Pulmonary artery endothelial cell (primary cell): ENCODE results near the gene FASN. TPM values are rescaled to one million over a fixed set of nuclear protein-coding genes. Genes with fewer than 3 reads are reported as not detected.

Experiments used
- DNase-seq: peaks from one replicate; pipeline ENCODE4 v3.0.0-alpha.2; 2011; ENCODE audit warnings: low read depth, low spot score
- total RNA-seq: library from RNA; depleted of rRNA; stranded (reverse); fragments of >200 nt; gene quantifications from 2 replicates; pipeline ENCODE4 v1.2.3, GENCODE V29; 2014

The FASN gene
- total RNA-seq, 1 donor from 2014 or later: 106 TPM

DNA sequence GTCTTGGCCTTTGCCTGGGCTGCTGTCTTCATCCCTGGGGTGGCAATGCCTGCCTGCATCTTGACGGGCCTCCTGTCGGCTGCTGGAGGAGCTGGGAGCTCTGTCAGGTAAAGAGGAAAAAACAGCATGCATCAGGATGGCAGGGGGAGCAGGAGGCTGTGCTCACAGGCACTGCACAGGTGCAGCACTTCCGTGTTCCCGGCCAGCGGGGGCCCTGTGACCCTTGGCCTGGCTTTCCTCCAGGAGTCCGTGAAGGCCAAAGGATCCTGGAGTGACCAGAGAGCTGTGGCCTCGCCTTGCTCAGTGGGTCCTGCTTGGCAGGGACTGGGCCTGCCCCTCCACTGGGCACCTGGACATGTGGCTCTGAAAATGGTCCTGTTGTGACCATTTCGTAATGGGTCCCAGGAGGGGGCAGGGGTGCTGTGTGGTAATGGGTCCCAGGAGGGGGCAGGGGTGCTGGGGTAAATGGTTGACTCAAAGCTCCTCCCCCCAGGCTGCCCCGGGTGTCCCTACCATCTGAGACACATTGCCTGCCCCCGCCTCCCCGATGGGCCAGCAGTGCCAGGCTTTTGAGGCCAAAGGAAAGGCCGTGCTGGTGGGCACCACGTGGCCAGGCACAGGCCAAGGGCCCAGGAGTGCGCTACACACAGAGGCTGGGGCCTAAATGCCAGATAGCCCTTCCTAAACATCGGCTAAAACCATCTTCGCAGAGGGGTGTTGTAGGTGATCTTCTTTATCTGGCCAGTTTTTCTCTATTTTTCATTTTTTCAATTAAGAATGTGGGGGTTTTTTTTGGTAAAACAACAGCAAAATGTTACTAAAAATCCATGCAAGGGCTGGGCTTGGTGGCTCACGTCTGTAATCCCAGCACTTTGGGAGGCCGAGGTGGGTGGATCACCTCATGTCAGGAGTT, 4.0 kb upstream of the FASN start:
- DNase-seq: no peak

DNA sequence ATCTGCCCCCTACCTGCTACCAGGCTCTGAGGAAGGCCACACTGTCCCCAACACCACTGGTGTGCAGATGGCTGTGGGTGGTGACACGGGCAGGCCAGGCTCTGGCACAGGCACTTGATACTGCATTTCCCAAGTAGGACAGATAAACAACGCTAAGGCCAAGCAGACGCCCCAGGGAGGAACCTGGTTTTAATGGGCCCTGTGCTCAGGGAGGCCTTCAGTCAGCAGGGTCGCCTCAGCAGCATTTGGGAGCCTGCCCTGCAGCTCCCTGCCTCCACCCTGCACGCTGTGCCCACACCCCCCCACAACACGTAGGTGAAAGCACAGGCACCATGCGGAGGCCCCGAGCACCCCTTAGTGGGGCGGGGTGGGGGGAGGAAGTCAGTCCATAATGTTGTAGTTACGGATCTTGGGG, 3.3 kb upstream of the FASN start:
- no peak for DNase-seq

DNA sequence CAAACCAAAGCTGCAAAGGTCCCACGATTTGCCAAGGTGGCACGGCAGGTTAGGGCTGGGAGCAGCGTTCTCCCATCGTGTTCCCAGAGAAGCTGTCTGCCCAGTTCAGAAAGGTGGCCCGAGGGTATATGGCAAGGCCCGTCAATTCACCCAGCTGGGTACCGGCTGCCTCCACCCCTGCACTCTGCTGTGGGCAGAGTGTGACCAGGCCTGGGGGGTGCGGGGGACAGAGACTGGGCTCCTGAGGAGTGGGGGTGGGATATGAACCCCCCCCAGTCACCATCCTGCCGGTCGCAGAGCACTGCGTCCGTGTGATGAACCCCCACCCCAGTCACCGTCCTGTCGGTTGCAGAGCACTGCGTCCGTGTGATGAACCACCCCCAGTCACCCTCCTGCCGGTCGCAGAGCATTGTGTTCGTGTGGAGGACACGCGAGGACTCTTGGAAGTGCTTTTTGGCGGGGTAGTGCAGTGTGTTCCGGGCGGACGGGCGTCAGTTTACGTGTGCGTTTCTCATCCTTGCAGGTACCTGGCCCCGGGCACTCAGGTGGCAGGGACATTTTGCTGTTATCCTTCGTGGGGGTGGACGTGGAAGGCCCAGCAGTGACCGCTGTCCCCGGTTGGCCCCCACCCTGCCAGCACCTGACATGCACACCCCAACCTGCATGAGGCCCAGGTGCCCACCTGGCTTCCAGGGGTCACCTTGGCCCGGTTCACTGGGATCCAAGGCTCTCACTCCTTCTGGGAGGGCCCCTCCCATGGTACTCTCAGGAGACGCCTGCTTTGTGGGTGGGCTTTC, 2.7 kb upstream of the FASN start:
- DNase-seq: no peak

DNA sequence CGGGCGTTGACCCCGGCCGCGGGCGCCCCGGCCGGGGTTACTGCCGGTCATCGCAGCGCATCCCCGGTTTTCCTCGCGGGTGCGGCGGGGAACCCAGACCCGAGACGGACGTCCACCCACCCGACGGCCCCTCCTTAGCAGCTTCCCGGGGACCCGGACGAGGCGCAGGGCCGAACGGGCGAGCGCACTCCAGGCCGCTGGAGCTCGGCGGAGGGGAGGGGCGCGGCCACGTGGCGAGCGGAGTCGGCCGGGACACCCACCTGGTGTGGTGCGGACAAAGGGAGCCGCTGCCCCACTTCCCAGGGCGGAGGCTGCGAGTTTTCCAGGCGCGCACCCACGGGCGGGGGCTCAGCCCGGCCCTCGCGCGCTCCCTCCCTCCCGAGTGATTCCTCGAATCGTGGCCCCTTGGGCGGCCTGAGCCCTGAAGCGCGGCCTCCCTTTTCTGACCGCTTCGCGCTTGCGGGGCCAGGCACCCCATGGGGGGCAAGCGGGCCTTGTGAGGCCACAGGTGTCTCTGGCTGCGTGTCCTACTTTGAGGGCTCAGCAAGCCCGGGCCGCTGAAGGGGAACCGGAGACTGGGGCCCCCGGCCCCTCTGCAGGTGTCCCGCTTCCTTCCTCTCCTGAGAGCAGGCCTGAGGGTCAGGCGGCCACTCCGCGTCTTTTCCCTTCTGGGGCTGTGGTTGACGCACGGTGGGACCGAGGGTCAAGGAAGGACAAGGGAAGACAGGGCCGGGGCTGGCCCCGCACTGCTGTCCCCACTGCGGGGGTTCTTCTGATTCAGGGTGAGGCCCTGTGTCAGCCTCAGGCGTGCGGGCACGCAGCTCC, 1.1 kb upstream of the FASN start:
- DNase-seq: no peak

DNA sequence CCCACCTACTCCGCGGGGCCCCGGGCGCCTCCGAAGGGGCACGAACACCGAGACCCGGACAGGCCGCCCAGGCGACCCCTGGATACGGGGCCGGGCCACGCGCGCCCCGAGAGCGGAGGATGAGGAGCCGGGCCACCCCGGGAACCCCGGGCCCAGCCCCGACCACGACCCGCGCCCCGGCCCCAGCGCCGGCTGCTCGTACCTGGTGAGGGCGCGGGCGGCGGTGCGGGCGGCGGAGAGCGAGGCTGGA, 192 bp downstream of the FASN start:
- no peak for DNase-seq

DNA sequence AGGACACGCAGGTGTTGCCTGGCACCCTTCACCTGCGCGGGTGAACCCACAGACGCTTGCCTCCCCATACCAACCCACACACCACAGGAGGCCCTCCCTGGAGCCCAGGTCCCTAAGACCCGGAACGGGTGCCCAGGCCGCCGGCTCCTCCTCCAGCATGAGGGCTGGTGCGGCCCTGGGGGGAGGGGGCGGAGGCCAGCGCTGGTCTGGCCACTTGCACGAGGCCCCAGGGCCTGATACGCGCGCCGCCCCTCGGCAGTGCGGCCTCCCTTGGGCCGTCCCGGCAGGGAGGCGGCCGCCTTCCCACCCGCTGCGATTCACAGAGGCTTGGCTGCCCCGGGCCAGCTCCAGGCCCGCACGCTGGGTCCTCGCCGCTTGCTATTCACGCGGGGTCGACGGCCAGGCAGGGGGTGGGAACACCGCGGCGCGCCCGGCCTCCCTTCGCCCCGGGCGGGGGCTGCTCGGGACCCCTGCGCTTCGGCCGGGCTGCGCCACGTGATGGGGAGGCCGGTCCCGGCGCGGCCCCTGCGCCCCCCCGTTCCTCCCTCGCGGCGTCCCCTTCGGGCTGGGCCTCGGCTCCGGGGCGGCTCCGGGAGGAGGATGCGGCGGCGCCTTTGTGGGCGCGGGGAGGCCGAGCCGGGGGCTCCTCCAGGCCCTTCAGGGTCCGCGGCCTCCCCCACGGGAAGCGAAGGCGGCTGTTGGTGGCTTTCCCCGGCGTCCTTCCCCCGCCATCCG, 685 bp downstream of the FASN start:
- DNase-seq: peak; percentile 30

DNA sequence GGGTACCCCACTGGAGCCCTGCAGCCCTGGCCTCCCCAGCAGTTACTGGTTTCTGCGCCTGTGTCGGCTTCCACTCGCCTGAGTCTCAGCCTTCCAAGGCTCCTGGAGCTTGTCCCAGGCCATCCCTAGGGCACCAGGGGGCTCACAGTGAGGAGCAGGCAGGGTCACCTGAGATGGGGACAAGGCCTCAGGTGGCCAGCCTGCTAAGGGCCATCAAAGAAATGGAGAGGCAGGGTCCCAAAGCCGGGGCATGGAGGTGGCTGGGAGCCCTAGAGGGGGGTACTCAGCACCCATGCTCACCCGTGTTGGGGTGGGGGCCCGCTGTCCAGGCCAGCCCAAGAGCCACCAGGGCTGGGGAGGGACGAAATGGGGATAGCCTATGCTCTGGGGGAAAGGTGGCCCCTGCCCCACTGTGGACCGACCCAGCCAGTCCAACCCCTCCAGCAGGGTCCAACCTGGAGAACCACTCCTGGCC, 1.3 kb downstream of the FASN start:
- no peak for DNase-seq

DNA sequence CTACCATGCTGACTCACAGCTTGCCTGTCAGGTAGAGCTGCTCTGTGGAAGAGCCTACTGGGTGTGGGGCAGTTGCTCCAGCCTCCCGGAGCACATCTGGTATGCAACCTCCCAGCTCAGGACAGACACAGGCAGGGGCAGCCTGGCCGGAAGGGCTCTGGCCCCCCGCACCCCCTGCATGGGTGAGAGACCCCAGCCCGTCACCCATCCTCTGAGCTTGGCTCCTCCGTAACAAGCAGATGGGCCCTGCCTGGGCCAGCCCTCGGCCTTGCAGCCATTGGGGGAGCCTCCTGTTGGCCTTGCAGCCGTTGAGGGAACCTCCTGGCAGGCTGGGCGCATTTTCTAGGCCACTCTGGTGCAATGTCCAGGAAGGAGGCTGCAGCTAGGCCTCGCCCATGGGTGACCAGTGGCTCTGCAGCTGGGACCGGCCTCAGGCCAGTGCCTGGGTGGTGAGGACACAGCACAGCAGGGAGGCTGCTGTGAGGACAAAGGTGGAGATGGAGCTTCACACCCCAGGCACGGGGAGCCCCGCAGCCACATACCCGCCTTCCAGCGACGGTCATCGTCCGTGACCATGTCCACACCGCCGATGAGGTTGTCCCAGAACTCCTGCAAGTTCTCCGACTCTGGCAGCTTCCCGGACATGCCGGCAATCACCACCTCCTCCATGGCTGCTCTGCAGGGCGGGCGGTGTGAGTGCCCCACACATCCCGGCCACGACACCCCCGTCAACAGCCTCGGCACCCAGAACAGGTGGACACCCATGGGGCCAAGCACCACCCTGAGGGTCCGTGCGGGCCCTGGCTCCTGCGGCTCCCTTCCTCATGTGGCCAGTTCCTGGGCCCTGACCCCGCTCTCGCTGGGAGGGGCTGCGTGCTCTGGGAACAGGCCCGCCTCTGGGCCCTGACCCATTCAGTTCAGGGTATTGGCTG, 2.0 kb downstream of the FASN start:
- no peak for DNase-seq

DNA sequence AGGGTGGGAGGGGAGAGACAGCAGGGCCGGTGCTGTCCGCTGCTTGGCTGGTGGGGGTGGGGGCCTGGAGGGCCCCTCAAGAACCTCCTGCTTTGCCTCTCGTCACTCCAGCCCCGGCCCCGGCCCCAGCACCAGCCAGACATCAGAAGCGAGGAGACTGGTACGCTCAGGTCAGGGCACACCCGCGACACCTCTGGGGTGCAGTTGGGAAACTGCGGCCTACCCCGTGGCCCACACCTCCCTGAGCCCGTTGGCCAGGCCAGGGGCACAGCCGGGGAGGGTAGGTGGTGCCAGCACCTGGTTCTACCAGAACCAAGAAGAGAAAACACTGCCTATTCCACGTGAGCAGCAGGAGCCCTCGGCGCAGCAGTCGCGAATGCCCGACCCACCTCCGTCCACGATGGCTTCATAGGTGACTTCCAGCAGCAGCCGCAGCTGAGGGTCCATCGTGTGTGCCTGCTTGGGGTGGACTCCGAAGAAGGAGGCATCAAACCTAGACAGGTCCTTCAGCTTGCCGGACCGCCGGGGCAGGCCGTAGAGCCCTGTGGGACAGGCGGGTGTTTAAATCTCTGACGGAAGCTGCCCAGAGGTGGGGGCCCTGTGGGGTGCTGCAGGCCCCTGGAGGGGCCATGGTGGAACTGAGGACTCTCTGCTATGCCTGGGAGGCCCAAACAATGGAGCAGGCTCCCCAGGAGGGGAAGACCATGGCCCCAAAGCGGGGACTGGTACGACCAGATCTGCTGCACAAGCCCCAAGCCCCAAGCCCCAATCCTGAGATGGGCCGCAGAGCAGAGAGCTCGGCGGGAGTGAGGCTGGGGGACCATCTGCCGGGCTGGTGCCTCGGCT, 2.9 kb downstream of the FASN start:
- no peak for DNase-seq

DNA sequence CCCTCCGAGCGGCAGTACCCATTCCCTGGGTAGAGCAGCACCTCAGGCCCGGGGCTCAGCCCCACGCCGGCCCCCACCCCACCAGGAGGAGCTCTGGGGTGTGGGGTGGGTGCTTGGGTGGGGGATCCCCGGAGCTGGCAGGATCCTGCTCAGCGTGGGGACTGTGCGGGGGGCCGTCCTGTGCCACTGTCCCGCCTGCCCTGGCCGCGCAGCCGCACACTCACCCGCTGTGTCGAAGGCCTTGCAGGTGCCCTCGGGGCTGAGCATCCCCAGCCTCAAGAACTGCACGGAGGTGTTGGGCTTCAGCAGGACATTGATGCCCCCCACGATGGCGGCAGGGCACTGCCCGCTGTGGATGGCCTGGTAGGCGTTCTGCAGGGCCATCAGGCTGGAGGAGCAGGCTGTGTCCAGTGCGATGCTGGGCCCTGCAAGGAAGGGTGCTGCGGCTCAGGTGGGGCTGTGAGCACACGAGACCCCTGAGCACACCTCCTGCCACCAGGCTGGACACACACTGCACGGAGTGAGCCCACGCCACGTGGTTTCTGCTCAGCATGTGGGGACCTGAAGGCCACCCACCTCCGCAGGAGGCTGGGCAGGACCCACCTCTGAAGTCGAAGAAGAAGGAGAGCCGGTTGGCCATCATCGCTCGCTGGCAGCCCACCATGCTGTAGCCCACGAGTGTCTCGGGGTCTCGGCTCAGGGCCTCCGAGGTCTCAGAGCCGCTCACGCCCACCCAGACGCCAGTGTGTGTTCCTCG, 4.9 kb downstream of the FASN start:
- no peak for DNase-seq

DNA sequence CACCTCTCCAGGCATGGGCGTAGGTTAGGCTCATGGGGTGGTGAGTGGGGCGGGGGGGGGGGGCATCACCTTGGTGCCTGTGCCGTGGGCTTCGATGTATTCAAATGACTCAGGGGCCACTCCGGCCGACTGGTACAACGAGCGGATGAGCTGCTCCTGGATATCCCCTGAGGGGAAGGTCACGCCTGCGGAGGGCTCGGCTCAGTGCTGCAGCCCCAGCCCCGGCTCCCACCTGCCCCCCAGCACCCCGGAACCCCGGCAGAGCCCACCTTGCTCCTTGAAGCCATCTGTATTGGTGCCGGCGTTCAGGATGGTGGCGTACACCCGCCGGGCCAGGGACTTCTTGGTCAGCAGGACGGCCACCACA, 5.4 kb downstream of the FASN start:
- DNase-seq: no peak

DNA sequence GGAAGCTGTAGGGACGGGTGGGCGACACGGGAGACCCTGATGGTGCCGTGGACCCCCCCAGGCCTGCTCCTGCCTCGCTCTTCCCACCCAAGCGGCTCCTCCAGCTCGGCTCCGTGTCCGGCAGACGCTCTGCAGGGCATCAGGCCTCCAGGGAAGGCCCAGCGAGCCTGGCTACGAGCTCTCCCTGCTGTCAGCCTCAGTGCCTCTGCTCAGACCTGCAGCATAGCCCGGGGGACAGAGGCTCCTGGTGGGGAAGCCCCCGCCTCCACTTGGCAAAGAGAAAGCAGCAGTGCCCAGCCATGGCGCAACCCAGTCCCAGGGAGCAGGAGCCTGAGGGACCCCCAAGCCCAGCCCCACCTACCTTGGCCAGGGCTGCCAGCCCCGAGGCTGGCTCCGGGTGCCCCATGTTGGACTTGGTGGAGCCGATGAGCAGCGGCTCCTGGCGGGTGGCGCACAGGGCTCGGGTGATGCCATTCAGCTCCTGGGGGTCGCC, 5.9 kb downstream of the FASN start:
- DNase-seq: no peak

DNA sequence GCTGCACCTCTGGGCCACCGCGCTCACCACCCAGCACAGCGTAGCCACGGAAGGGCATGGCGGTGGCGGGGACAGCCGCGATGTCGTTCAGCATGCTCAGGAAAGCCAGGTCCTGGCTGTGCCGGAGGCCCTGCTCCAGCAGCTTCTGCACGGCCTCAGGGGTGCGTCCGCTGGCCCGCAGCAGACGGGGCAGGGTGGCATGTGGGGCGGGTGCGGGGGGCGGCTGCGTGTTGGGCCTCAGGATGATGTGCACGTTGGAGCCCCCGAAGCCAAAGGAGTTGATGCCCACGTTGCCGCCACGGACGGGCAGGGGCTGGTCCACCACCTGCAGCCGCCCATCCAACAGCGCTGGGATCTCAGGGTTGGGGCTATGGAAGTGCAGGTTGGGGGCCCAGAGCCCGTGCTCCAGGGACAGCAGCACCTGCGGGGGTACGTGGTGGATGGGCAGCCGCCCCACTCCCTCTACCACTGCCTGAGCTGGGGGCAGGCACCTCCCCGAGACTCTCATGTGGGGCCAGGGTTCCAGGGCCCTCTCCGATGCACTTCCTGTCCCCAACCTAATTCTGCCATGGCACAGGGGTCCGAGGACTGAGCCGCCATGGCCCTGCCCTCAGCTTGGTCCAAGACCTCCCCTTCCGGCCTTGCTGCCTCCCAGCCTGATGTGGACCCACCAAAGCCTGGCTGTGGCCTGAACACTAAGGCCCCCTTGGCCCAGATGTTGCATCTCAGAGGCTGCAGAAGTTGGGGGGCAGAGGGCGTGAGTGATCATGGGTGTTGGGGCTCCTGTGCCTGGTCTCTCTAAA, 6.6 kb downstream of the FASN start:
- DNase-seq: no peak

DNA sequence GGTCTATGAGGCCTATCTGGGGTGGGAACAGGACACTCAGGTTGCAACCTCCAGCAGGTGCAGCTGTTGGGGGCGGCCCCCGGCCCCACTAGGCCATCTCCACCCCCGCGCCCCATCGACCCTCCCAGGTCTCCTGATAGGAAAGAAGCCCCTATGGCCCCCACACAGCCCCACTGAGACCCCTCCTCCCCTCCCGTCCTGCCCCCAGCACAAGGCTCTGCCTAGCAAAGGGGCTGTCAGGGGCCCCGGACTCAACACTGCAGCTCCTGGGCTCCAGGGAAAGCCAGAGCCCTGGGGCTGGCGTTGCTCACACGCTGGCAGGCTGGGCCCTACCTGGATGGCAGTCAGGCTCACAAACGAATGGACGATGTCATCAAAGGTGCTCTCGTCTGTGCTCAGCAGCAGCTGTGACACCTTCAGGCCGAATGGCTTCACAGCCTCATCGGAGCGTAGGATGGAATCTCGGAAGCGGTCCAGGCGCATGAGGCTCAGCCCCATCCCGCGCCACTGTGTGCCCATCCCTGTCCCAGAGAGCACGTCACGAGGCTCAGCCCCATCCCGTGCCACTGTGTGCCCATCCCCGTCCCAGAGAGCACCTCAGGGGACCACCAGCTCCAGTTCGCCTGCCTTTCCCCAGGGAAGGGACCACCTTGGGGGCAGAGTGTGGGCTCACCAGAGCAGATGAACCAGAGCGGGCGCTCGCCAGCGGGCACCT, 7.3 kb downstream of the FASN start:
- no peak for DNase-seq

DNA sequence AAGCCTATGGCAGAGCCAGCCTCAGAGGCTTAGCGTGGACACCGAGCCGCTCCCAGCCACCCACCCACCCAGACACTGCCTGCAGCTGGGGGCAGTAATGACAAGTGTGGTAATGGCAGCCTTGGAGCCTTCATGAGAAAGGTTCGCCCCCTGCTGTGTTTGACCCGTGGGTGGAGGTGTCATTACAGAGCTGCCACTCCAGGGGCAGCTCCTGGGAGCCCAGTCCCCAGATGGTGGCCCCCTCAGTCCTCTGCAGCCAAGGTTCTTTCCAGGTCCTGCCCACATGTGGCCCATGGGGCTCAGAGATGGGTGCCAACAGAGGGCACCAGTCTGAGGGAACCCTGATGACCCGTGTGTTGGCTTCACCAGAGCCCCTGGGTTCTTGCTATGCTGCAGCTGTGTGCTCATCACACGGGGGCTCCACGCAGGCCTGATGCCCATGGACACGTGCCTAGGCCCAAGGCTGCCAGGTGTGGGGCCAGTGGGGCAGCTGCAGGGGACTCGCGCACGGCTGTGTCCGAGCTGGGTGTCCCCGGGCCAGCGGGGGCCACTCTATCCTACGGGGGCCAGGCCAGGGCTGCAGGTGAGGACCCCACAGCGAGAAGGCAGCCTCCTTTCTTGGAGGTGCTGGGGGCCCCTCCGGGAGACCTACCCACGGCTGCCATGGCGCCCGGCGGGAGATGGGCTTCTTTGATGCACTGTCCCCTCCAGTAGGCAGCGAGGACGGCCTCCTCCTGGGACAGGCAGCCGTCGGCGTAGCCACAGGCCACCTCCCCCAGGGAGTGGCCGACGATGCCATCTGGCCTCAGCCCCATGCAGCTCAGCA, 8.1 kb downstream of the FASN start:
- DNase-seq: no peak
